GM10266 (cell line): ENCODE measurements around the gene OTOG.

ENCODE experiments used
- DNase-seq: peaks from one replicate; pipeline ENCODE4 v3.0.0; 2012; ENCODE audit errors: extremely low spot score
- CTCF ChIP-seq: IDR thresholded peaks from 2 replicates; pipeline ENCODE4 v1.5.1; 2012; ENCODE audit warnings: mild to moderate bottlenecking, low read depth; ENCODE audit not compliant: control insufficient read depth, insufficient read depth; ENCODE audit errors: missing control alignments

The OTOG gene

GRCh38 chr11:17532784-17533183, 14.3 kb upstream of the OTOG start:
- no peak for DNase-seq
- TF ChIP-seq CTCF: no peak

GRCh38 chr11:17533341-17533740, 13.7 kb upstream of the OTOG start:
- no peak for DNase-seq
- no peak for TF ChIP-seq CTCF

GRCh38 chr11:17533778-17534415, 13.2 kb upstream of the OTOG start:
- DNase-seq: no peak
- no peak for TF ChIP-seq CTCF

GRCh38 chr11:17535488-17535887, 11.6 kb upstream of the OTOG start:
- TF ChIP-seq CTCF: no peak
- DNase-seq: no peak

- no peak for DNase-seq
These were observed 9.8 kb upstream of the OTOG start for GRCh38 chr11:17537261-17537660.

GRCh38 chr11:17538054-17538453, 9.0 kb upstream of the OTOG start:
- no peak for DNase-seq
- no peak for TF ChIP-seq CTCF

More at GRCh38 chr11:17537261-17537660, 9.8 kb upstream of the OTOG start:
- no peak for TF ChIP-seq CTCF

- TF ChIP-seq CTCF: no peak
- no peak for DNase-seq
These were observed 8.3 kb upstream of the OTOG start for GRCh38 chr11:17538731-17539130.
